M059J (cell line): Measurements from ENCODE around the gene RIN3. TPM values are rescaled to one million over a fixed set of nuclear protein-coding genes. Genes with fewer than 3 reads are reported as not detected.

Experiments
- DNase-seq: peaks from one replicate; pipeline ENCODE4 v3.0.0-alpha.2; 2012; ENCODE audit warnings: low read depth
- total RNA-seq: library from RNA; depleted of rRNA; stranded (reverse); fragments of >200 nt; shearing (Covaris generic); gene quantifications from 2 replicates; pipeline ENCODE4 v1.2.3, GENCODE V29; 2014

Gene RIN3
- total RNA-seq, 1 experiment from 2014 or later = 1.1 TPM

- peak; percentile 85 for DNase-seq
Measured at GRCh38 chr14:92600318-92601053, 86.9 kb downstream of the RIN3 start.

GRCh38 chr14:92601131-92601710 lies 87.6 kb downstream of the RIN3 start:
- DNase-seq = no peak

GRCh38 chr14:92601757-92602417 lies 88.3 kb downstream of the RIN3 start:
- no peak for DNase-seq

GRCh38 chr14:92603309-92604242 lies 90.0 kb downstream of the RIN3 start:
- peak; percentile 89 for DNase-seq

GRCh38 chr14:92605274-92605940 lies 91.8 kb downstream of the RIN3 start:
- no peak for DNase-seq

- no peak for DNase-seq
Measured at GRCh38 chr14:92607251-92607650, 93.7 kb downstream of the RIN3 start.

- peak; percentile 69 for DNase-seq
Measured at GRCh38 chr14:92607702-92608429, 94.3 kb downstream of the RIN3 start.

- no peak for DNase-seq
Measured at GRCh38 chr14:92609955-92610354, 96.4 kb downstream of the RIN3 start.

- no peak for DNase-seq
Measured at GRCh38 chr14:92610849-92611271, 97.3 kb downstream of the RIN3 start.

- DNase-seq = no peak
Measured at GRCh38 chr14:92613008-92613658, 99.6 kb downstream of the RIN3 start.

- no peak for DNase-seq
Measured at GRCh38 chr14:92613681-92614260, 100.2 kb downstream of the RIN3 start.

GRCh38 chr14:92615451-92615850 lies 101.9 kb downstream of the RIN3 start:
- no peak for DNase-seq

- no peak for DNase-seq
Measured at GRCh38 chr14:92616178-92616577, 102.6 kb downstream of the RIN3 start.

- DNase-seq = no peak
Measured at GRCh38 chr14:92617581-92617980, 104.0 kb downstream of the RIN3 start.

- peak; percentile 56 for DNase-seq
Measured at GRCh38 chr14:92619671-92620456, 106.3 kb downstream of the RIN3 start.

- DNase-seq = no peak
Measured at GRCh38 chr14:92622311-92622710, 108.7 kb downstream of the RIN3 start.

GRCh38 chr14:92624764-92625163 lies 111.2 kb downstream of the RIN3 start:
- DNase-seq = peak; percentile 28

GRCh38 chr14:92625213-92625612 lies 111.6 kb downstream of the RIN3 start:
- DNase-seq = peak; percentile 93

GRCh38 chr14:92626041-92626440 lies 112.5 kb downstream of the RIN3 start:
- DNase-seq = no peak
